ENCODE data around the gene MGAT4C. TPM values are rescaled to one million over a fixed set of nuclear protein-coding genes. Genes with fewer than 3 reads are reported as not detected.
A peak's percentile ranks its signal among the peaks of the same experiment; 100 is the strongest.
"Not testable (repeated sequence)": the region's sequence is repeated elsewhere in the genome, so short reads cannot be mapped to it uniquely, and the experiment has no call there.

MGAT4C gene
- 1 to 10 TPM in 1 of 2 donors, under 1 TPM in 1; under 0.01 to 3.1 TPM for total RNA-seq

DNA sequence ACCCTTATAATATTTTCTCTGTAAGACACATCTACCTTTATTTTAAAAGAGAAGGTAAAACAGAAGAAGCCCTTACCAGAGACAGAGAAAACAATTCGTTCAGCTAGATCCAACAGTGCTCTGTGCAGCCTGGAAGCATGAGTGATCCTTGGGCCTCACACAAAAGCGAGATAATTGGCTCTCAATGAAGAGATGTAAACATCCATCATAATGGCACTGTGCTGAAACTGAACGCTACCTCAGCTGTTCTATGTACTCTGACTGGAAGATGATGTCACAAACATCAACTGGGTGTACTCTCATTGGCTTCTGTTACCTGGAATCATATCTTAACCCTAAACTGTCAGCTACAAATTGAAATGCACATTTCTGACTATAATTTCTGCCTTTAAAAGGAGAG, at the start of gene MGAT4C:
TSS of gene MGAT4C (minus strand) at position 229 of the 400 bp plus-strand sequence.
- ATAC-seq (no peak), DNase-seq (peak in 2 of 4 donors; percentile 8 to 10)
- H3K36me3 ChIP-seq (replicated peaks in 1 of 2; ENCODE audit: insufficient read depth in 1 of 2, low read depth in 2 of 2) = no peaks in the 10 kb centered on the region
- no peak within 1 kb of the TSS for H3K27ac ChIP-seq
- H3K9me3 ChIP-seq = no peaks in the 10 kb centered on the region
- peak in 1 of 3 donors; percentile 23 for TF ChIP-seq POLR2A (IDR thresholded peaks at IDR 0.05)
- TF ChIP-seq, protein P1, sequence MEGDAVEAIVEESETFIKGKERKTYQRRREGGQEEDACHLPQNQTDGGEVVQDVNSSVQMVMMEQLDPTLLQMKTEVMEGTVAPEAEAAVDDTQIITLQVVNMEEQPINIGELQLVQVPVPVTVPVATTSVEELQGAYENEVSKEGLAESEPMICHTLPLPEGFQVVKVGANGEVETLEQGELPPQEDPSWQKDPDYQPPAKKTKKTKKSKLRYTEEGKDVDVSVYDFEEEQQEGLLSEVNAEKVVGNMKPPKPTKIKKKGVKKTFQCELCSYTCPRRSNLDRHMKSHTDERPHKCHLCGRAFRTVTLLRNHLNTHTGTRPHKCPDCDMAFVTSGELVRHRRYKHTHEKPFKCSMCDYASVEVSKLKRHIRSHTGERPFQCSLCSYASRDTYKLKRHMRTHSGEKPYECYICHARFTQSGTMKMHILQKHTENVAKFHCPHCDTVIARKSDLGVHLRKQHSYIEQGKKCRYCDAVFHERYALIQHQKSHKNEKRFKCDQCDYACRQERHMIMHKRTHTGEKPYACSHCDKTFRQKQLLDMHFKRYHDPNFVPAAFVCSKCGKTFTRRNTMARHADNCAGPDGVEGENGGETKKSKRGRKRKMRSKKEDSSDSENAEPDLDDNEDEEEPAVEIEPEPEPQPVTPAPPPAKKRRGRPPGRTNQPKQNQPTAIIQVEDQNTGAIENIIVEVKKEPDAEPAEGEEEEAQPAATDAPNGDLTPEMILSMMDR (IDR thresholded peaks at IDR 0.05) = no peak
- 46 to 49% methylated on average over 3 of the region's 3 CpGs for WGBS, 2 donors
- H3K4me1 ChIP-seq = no peaks in the 10 kb centered on the region
- no peaks in the 10 kb centered on the region for H3K27me3 ChIP-seq
- H3K4me3 ChIP-seq = no peak within 1 kb of the TSS
- intact Hi-C loops (cut with DNase I) = no loop called here

- H3K27me3 ChIP-seq; H3K4me3 ChIP-seq; intact Hi-C loops (cut with DNase I); H3K36me3 ChIP-seq (replicated peaks in 1 of 2; ENCODE audit: insufficient read depth in 1 of 2, low read depth in 2 of 2); ATAC-seq; H3K4me1 ChIP-seq; DNase-seq; H3K27ac ChIP-seq; H3K9me3 ChIP-seq: not testable (repeated sequence)
- 90% methylated on average over 17 of the region's 31 CpGs; no CpG with 5 or more reads in 1 of the 2 donors for WGBS, 2 donors
These were observed 40.2 kb upstream of the MGAT4C start for GRCh38 chr12:86296396-86296795.

DNA sequence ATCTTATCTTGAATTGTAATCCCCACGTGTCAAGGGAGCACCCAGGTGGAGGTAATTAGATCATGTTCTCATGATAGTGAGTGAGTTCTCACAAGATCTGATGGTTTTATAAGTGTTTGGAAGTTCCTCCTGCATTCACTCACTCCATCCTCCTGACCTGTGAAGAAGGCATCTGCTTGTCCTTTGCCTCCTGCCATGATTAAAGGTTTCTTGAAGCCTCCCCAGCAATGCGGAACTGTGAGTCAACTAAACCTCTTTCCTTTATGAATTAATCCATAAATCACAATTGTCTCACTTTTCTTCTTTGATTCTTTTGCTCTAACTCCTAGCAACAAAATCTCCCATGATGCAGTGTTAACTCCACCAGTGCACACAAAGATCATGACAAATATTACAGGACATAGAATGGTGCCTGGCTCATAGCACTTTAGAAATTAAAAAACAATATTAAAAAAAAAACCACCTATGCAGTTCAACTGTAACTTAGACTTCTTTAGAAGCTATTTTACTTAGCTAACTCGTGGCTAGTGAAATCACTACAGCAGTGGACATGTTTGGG, 37.6 kb upstream of the MGAT4C start:
- DNase-seq = no peak
- H3K36me3 ChIP-seq (replicated peaks in 1 of 2; ENCODE audit: insufficient read depth in 1 of 2, low read depth in 2 of 2) = no peaks in the 10 kb centered on the region
- no peaks in the 10 kb centered on the region for H3K9me3 ChIP-seq
- WGBS, 2 donors = 37 to 38% methylated on average over 3 of the region's 3 CpGs
- intact Hi-C loops (cut with DNase I) = no loop called here
- no peak overlapping the region for H3K27ac ChIP-seq
- no peaks in the 10 kb centered on the region for H3K27me3 ChIP-seq
- no peak overlapping the region for H3K4me3 ChIP-seq
- TF ChIP-seq, protein P1 (IDR thresholded peaks at IDR 0.05) = no peak
- no peak for TF ChIP-seq POLR2A (IDR thresholded peaks at IDR 0.05)
- H3K4me1 ChIP-seq = no peaks in the 10 kb centered on the region
- ATAC-seq = no peak

- WGBS, 2 donors = 48 to 53% methylated on average over 3 of the region's 3 CpGs
- intact Hi-C loops (cut with DNase I) = no loop called here
- no peak for TF ChIP-seq POLR2A (IDR thresholded peaks at IDR 0.05)
- TF ChIP-seq, protein P1 (IDR thresholded peaks at IDR 0.05) = no peak
These were observed 36.3 kb upstream of the MGAT4C start for GRCh38 chr12:86292480-86292879.

GRCh38 chr12:86290615-86291014, 34.4 kb upstream of the MGAT4C start:
- no peaks in the 10 kb centered on the region for H3K27me3 ChIP-seq
- H3K27ac ChIP-seq = no peak overlapping the region
- H3K4me1 ChIP-seq = no peaks in the 10 kb centered on the region
- no peak overlapping the region for H3K4me3 ChIP-seq
- no peak for ATAC-seq
- intact Hi-C loops (cut with DNase I) = no loop called here
- DNase-seq = no peak
- 79 to 91% methylated on average over 3 of the region's 3 CpGs for WGBS, 2 donors
- TF ChIP-seq, protein P1 (IDR thresholded peaks at IDR 0.05) = no peak
- TF ChIP-seq POLR2A (IDR thresholded peaks at IDR 0.05) = no peak
- H3K36me3 ChIP-seq (replicated peaks in 1 of 2; ENCODE audit: insufficient read depth in 1 of 2, low read depth in 2 of 2) = no peaks in the 10 kb centered on the region
- no peaks in the 10 kb centered on the region for H3K9me3 ChIP-seq

More at GRCh38 chr12:86292480-86292879, 36.3 kb upstream of the MGAT4C start:
- Histone ChIP-seq H3K36me3 (replicated peaks in 1 of 2; ENCODE audit: insufficient read depth in 1 of 2, low read depth in 2 of 2) (no peaks in the 10 kb centered on the region), H3K27ac (no peak overlapping the region), H3K27me3 (no peaks in the 10 kb centered on the region), H3K4me3 (no peak overlapping the region), H3K9me3 (no peaks in the 10 kb centered on the region), H3K4me1 (no peaks in the 10 kb centered on the region)
- ATAC-seq (no peak), DNase-seq (no peak)
